ENCODE measurements around the gene CPLX4. TPM values are rescaled to one million over a fixed set of nuclear protein-coding genes. Genes with fewer than 3 reads are reported as not detected.
A peak's percentile ranks its signal among the peaks of the same experiment; 100 is the strongest.

CPLX4 gene
- total RNA-seq, 2 experiments from 2014 or later, result not detected

DNA sequence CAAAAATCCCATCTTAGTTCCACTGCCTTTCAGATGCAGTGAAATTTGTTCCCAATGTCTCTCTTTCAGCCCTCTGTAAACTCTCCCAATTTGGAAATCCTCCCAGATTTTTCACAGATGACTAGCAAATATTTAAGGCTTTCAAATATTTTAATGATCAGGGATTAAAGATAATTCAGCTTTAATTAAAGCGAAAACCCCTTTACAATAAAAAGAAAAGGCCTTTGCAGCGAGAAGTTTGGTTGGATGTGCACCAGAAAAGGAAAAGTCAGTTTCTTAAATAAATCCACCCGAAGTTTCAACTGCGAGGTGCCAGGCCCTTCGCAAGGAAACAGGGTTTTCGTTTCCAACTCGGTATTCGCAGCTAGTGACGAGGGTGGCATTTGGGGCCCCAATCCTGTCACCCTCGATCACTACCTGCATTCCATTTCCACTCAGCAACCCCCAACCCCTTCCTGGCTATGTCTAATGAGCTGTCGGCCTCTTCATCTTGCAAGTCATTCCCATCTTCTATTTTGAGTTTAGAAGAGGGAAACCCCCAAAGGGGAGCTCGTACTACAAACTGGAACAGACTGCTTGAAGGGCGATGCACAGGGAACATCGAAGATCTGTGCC lies 46.7 kb downstream of the CPLX4 start:
- TF ChIP-seq, protein P1, sequence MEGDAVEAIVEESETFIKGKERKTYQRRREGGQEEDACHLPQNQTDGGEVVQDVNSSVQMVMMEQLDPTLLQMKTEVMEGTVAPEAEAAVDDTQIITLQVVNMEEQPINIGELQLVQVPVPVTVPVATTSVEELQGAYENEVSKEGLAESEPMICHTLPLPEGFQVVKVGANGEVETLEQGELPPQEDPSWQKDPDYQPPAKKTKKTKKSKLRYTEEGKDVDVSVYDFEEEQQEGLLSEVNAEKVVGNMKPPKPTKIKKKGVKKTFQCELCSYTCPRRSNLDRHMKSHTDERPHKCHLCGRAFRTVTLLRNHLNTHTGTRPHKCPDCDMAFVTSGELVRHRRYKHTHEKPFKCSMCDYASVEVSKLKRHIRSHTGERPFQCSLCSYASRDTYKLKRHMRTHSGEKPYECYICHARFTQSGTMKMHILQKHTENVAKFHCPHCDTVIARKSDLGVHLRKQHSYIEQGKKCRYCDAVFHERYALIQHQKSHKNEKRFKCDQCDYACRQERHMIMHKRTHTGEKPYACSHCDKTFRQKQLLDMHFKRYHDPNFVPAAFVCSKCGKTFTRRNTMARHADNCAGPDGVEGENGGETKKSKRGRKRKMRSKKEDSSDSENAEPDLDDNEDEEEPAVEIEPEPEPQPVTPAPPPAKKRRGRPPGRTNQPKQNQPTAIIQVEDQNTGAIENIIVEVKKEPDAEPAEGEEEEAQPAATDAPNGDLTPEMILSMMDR (IDR thresholded peaks at IDR 0.05), result no peak
- Histone ChIP-seq H3K4me1 (ENCODE audit: insufficient read depth, low read length) (peaks cover 35% of the 10 kb centered on the region), H3K9me3 (ENCODE audit: control insufficient read depth in 1 of 2, insufficient read depth in 1 of 2, low read length in 2 of 2) (peaks cover 0 to 32% of the 10 kb centered on the region in 2 experiments), H3K27ac (ENCODE audit: low read depth in 1 of 2, low read length in 2 of 2) (no peak overlapping the region), H3K4me3 (ENCODE audit: low read length) (no peak overlapping the region), H3K27me3 (ENCODE audit: control insufficient read depth in 1 of 2, insufficient read depth in 2 of 2, low read length in 2 of 2) (peaks cover 79 to 93% of the 10 kb centered on the region in 2 experiments), H3K36me3 (ENCODE audit: insufficient read depth, low read length) (no peaks in the 10 kb centered on the region)
- ATAC-seq (ENCODE audit: poor library complexity), result no peak
- Mint-ChIP-seq H3K4me1 (ENCODE audit: low read depth) (peaks cover 38% of the 10 kb centered on the region), H3K27me3 (peaks cover 85% of the 10 kb centered on the region), H3K4me3 (peak overlapping the region; percentile 11), H3K36me3 (ENCODE audit: low read depth) (no peaks in the 10 kb centered on the region), H3K27ac (no peak overlapping the region), H3K9me3 (no peaks in the 10 kb centered on the region)
- CTCF ChIA-PET, result no interaction called here
- intact Hi-C loops (cut with DNase I, micrococcal nuclease), result no loop called here
- DNase-seq, result no peak
- POLR2A ChIA-PET, result no interaction called here

DNA sequence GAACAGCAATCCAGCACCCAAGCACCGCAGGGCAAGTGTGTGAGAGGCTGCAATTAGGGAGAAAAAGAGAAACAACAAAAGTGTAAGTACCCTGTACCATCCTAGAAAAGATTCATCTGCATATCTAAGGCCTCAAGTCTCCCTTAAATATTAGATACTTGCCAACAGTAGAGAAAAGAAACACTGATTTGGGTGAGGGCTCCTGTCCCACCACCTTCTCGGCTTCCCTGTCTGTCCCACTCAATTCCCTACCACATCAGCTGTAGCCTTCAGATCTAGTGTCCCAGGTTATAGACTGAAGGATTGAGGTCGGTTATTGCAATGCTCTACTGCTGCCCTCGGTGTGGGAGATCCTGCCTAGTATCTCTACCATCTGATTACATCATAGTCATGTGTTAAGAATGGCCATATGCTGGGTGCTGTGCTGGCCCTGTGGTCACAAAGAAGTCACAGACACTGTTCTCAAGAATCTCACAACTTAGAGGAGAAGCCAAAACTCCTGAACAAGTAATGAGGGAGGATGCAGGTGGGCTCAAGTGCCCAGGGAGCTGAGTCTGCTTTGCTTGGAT lies 47.7 kb downstream of the CPLX4 start:
- ChIA-PET CTCF (no interaction called here), POLR2A (no interaction called here)
- Mint-ChIP-seq H3K4me3 (no peak overlapping the region), H3K27me3 (peaks cover 85% of the 10 kb centered on the region), H3K9me3 (no peaks in the 10 kb centered on the region), H3K4me1 (ENCODE audit: low read depth) (peaks cover 46% of the 10 kb centered on the region), H3K36me3 (ENCODE audit: low read depth) (no peaks in the 10 kb centered on the region), H3K27ac (no peak overlapping the region)
- Histone ChIP-seq H3K36me3 (ENCODE audit: insufficient read depth, low read length) (no peaks in the 10 kb centered on the region), H3K4me1 (ENCODE audit: insufficient read depth, low read length) (peaks cover 35% of the 10 kb centered on the region), H3K27me3 (ENCODE audit: control insufficient read depth in 1 of 2, insufficient read depth in 2 of 2, low read length in 2 of 2) (peaks cover 77 to 93% of the 10 kb centered on the region in 2 experiments), H3K27ac (ENCODE audit: low read depth in 1 of 2, low read length in 2 of 2) (no peak overlapping the region), H3K4me3 (ENCODE audit: low read length) (no peak overlapping the region), H3K9me3 (ENCODE audit: control insufficient read depth in 1 of 2, insufficient read depth in 1 of 2, low read length in 2 of 2) (peaks cover 0 to 36% of the 10 kb centered on the region in 2 experiments)
- no peak for DNase-seq
- no peak for ATAC-seq (ENCODE audit: poor library complexity)
- intact Hi-C loops (cut with DNase I, micrococcal nuclease), result no loop called here
- TF ChIP-seq, protein P1 (IDR thresholded peaks at IDR 0.05), result no peak

DNA sequence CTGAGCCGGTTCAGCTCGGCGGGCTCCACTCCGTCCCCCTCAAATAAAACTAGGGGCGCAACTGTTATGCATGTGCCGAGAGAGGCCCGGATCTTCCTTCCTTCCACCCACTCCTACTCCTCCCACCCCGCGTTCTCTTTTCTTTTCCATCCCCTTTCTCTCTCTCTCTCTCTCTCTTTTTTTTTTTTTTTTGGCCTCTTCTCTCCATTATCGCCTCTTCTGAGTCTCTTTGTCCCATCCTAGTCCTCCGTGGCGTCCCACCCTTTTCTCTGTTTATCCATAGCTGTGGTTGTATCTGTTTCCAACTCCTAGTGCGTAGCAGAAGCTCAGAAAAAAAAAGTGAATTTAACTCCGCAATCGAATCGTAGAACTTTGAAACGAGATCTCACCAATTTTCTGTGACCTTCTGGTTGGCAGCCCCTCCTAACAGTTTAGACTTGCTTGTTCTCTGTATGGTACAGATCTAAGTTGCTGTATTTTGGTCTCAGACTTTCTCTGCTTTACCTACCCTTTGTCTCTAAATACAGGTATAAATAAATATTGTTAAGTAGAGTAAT lies 48.8 kb downstream of the CPLX4 start:
- no peaks in the 10 kb centered on the region for H3K36me3 Mint-ChIP-seq (ENCODE audit: low read depth)
- Histone ChIP-seq H3K27me3 (ENCODE audit: control insufficient read depth in 1 of 2, insufficient read depth in 2 of 2, low read length in 2 of 2) (peaks cover 82 to 90% of the 10 kb centered on the region in 2 experiments), H3K4me1 (ENCODE audit: insufficient read depth, low read length) (peaks cover 46% of the 10 kb centered on the region), H3K36me3 (ENCODE audit: insufficient read depth, low read length) (no peaks in the 10 kb centered on the region), H3K4me3 (ENCODE audit: low read length) (no peak overlapping the region), H3K27ac (ENCODE audit: low read depth in 1 of 2, low read length in 2 of 2) (no peak overlapping the region), H3K9me3 (ENCODE audit: control insufficient read depth in 1 of 2, insufficient read depth in 1 of 2, low read length in 2 of 2) (peaks cover 0 to 46% of the 10 kb centered on the region in 2 experiments)
- peaks cover 78% of the 10 kb centered on the region for H3K27me3 Mint-ChIP-seq
- H3K9me3 Mint-ChIP-seq, result no peaks in the 10 kb centered on the region
- intact Hi-C loops (cut with DNase I, micrococcal nuclease), result no loop called here
- TF ChIP-seq, protein P1 (IDR thresholded peaks at IDR 0.05), result no peak
- no peak for ATAC-seq (ENCODE audit: poor library complexity)
- ChIA-PET CTCF (no interaction called here), POLR2A (no interaction called here)
- peak overlapping the region; percentile 21 for H3K4me3 Mint-ChIP-seq
- H3K4me1 Mint-ChIP-seq (ENCODE audit: low read depth), result peaks cover 46% of the 10 kb centered on the region
- DNase-seq, result no peak
- no peak overlapping the region for H3K27ac Mint-ChIP-seq
